GM23338 (cell line): ENCODE data around the gene GLI1.
"Not testable (repeated sequence)": the region's sequence is repeated elsewhere in the genome, so short reads cannot be mapped to it uniquely, and the experiment has no call there.

Experiments
- EZH2 ChIP-seq: fragments of 200-600 bp; sonication (generic); IDR thresholded peaks from one replicate; pipeline ENCODE4 v1.8.0; 2017; ENCODE audit warnings: antibody characterized with exemption, mild to moderate bottlenecking, low read depth; ENCODE audit not compliant: unreplicated experiment
- EZH2phosphoT487 ChIP-seq: fragments of 200-600 bp; sonication (generic); IDR thresholded peaks from one replicate; pipeline ENCODE4 v1.8.1; 2018; ENCODE audit warnings: antibody characterized with exemption; ENCODE audit not compliant: unreplicated experiment
- POLR2AphosphoS5 ChIP-seq: IDR thresholded peaks from 2 replicates; pipeline ENCODE4 v1.6.1; 2016; ENCODE audit warnings: antibody characterized with exemption, low read depth
- REST ChIP-seq: IDR thresholded peaks from one replicate; pipeline ENCODE4 v1.6.1; 2018; ENCODE audit warnings: antibody characterized with exemption; ENCODE audit not compliant: unreplicated experiment
- STAT1 ChIP-seq: IDR thresholded peaks from one replicate; pipeline ENCODE4 v1.6.1; 2016; ENCODE audit warnings: antibody characterized with exemption; ENCODE audit not compliant: unreplicated experiment
- ZNF331 ChIP-seq: fragments of 250-450 bp; sonication (Bioruptor Pico); IDR thresholded peaks from 2 replicates; pipeline ENCODE4 v1.5.0; 2020; ENCODE audit warnings: low read depth, mild to moderate bottlenecking, moderate library complexity
- TF ChIP-seq, protein P1 (sequence below), 2 experiments: fragments of 200-600 bp in 1 of 2; sonication (generic) in 1 of 2; conservative IDR thresholded peaks; 2 replicates each; pipeline versions ENCODE4 v1.5.1 to v1.6.1; 2016 to 2017; ENCODE audit warnings: antibody characterized with exemption in 2 of 2, low read depth in 2 of 2, mild to moderate bottlenecking in 2 of 2, moderate library complexity in 1 of 2
- TF ChIP-seq, protein P2 (sequence below): IDR thresholded peaks from 2 replicates; pipeline ENCODE4 v1.6.1; 2016; ENCODE audit warnings: antibody characterized with exemption

DNA sequence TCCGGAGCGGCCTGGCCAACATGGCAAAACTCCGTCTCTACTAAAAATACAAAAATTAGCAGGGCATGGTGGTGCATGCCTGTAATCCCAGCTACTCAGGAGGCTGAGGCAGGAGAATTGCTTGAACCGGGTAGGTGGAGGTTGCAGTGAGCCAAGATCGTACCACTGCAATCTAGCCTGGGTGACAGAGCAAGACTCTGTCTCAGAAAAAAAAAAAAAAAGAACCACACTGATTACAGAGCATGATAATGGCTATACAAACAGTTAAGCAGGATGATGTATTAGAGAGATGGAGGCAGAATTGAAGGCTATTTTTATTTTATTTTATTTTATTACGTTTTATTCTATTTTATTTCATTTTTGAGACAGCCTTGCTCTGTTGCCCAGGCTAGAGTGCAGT lies 15.2 kb upstream of the GLI1 start:
- TF ChIP-seq EZH2phosphoT487, EZH2, POLR2AphosphoS5, REST, STAT1, ZNF331: not testable (repeated sequence)
- TF ChIP-seq, protein P1, sequence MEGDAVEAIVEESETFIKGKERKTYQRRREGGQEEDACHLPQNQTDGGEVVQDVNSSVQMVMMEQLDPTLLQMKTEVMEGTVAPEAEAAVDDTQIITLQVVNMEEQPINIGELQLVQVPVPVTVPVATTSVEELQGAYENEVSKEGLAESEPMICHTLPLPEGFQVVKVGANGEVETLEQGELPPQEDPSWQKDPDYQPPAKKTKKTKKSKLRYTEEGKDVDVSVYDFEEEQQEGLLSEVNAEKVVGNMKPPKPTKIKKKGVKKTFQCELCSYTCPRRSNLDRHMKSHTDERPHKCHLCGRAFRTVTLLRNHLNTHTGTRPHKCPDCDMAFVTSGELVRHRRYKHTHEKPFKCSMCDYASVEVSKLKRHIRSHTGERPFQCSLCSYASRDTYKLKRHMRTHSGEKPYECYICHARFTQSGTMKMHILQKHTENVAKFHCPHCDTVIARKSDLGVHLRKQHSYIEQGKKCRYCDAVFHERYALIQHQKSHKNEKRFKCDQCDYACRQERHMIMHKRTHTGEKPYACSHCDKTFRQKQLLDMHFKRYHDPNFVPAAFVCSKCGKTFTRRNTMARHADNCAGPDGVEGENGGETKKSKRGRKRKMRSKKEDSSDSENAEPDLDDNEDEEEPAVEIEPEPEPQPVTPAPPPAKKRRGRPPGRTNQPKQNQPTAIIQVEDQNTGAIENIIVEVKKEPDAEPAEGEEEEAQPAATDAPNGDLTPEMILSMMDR (conservative IDR thresholded peaks at IDR 0.05; ENCODE audit: low read depth in 2 of 2) = not testable (repeated sequence)
- TF ChIP-seq, protein P2, sequence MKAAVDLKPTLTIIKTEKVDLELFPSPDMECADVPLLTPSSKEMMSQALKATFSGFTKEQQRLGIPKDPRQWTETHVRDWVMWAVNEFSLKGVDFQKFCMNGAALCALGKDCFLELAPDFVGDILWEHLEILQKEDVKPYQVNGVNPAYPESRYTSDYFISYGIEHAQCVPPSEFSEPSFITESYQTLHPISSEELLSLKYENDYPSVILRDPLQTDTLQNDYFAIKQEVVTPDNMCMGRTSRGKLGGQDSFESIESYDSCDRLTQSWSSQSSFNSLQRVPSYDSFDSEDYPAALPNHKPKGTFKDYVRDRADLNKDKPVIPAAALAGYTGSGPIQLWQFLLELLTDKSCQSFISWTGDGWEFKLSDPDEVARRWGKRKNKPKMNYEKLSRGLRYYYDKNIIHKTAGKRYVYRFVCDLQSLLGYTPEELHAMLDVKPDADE = not testable (repeated sequence)
